Stimulated activated CD4-positive, alpha-beta T cell treated with anti-CD3 and anti-CD28 coated beads, Interleukin-2, amount 100 ng/mL, for 48 hours (primary cell): ENCODE data around the gene ICE2.

Experiments used
- DNase-seq, 2 donors: peaks; one replicate each; pipeline ENCODE4 v3.0.0-alpha.2; 2020

ICE2 gene

DNA sequence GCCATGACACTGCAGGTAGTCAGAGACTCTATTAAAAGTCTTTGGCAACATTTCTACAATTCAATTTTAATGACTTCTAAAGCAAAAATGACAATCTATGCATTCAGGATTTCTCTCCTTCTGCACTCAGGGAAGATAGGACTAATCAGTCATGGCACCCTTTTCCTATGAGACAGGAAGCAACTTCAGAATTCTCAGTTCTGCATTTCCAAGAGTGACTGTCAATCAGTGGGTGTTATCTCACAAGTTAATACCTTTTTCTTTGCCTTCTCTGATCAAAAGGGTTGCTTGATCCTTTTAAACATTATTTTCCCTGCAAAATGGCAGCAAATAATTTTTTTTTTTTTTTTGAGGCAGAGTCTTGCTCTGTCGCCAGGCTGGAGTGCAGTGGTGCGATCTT lies 7.8 kb upstream of the ICE2 start:
- DNase-seq: no peak

DNA sequence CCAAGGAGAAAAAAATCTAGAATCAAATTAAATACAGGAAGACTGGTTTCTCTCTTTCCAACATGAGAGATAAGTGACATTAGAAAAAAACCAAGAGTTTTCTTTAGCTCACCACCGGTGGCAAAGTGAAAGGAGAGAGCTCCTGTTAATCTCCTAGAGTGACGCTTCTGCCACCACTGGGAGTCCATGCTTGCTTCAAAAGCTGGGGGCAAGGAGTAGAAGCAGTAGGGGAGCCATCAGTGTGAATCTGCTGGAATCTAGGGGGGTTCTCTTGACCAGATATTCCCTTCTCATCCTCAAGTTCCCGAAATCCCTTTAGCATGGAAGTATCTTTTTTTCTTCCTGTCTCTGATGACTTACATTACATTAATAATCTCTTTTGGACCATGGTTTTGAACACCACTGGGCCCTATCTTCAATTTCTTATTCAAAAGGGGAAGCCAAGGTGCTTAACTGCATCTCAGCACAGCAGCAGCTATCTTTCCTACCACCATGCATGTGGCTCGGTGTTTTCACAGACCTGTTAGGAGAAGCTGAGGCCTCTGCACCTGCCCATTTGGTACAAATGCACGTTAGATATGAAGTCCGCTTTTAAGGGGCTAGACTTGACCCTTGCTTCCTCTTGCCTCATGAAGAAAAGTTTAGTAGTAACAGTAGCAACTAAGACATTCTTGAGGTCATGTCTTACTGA lies 6.6 kb upstream of the ICE2 start:
- no peak for DNase-seq

DNA sequence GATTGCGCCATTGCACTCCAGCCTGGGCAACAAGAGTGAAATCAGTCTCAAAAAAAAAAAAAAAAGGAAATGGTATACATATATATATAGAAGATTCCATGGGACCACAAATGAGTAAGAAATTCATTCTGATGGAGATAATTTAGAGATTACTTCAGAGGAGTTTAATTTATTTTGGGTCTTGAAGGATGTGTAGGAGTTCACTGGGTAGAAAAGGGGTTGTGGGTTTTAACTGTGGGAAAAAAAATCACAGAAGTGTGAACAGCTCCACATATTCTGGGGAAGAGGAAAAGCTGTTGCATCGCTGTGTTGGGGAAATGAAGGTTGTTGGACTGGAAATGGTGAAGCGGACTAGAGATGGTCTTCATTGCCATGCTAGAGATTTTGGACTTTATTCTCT lies 4.1 kb upstream of the ICE2 start:
- no peak for DNase-seq

DNA sequence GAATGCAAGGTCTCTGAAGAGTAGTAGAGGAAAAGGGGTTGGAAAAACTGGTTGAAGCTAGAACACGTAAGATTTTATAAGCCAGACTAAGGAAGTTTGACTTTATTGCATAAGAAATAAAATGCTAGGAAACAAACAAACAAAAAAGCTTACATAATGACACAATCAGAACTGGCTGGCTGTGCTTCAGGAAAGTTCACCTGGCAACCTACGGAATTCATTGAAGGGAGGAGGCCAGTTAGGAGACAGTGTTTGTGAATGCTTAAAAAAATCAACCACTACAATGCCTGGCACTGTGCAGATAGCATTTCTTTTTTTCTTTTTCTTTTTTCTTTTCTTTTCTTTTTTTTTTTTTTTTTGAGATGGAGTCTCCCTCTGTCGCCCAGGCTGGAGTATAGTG lies 1.9 kb upstream of the ICE2 start:
- no peak for DNase-seq

DNA sequence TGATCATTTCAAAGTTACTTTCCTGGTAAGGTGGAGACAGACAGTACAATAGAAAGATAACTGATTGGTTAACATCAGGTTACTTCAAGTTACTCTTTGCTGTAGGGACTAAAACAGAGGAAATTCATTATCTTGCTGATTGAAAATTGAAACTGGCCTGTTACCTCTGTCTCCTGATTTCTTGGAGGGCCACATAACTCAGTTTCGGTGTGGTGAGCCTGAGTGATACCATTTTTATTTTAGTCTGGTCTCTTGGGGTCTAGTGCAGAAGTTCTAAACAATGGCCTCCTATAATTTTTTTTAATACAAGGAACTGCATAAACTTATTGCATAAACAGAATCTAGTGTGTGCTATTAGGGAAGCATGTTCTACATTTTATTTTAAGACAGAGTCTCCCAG lies 1.2 kb upstream of the ICE2 start:
- DNase-seq: no peak

DNA sequence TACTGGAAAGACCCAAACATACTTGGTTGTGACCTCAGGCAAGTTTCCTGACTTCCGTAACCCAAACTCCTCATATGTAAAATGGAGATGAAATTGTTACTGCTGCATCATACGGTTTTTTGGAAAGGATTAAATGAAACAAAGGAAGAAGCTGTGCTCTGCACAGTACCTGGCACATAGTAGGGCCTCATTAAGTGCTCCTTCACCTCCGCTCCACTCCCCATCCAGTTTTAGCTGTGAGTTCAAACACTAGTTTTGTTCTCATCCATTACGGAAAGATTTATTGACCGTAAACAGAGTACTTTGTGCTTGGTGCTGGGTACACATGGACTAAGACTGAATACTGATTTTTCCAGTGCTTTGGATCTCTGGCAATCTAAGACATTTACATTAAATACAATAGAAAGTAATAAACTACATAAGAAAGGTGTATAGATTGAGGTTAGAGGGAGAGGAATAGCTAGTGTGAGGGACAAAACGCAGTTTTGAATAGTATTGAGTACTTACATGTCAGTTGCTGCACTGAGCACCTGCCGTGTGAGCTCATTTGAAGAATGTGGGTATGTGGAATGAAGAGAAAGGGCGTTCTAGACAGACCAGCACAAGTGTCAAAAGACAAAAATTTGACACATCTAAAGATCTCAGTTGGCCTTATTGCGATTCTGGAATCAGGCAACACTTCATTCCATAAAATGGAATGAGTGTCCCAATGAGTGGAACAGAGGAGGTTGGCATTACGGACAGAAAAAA lies 594 bp upstream of the ICE2 start:
- DNase-seq: peak in 1 of 2 donors; percentile 7

DNA sequence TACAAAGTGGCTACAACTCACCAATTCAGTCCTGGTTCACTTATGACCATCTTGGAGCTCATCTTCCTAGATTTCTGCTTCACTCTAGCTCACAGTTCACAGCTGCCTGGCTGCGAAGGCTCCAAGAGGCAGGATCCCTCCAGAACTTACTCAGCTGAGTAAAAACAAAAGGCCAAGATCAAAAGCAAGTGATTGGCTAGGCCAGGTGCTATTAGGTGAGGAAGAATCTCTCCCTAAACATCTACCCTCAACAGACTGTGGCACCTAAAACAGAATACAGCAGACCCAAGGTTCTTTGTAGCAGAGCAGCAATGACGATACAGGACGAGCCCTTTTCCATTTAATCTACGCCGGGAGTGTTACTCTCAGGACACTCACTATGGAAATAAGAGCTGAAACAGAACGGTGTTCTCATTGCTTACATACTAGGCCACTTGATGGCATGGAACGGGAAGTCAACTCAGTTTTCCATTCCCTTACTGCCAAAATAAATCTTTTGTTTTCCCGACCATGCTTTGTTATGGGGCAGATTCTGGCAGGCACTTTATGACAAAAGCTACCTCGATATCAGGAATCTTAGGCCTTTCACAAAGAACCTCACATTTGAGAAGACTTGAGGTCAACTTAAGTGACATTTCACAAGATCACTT lies 901 bp downstream of the ICE2 start:
- DNase-seq: peak in 1 of 2 donors; percentile 10

DNA sequence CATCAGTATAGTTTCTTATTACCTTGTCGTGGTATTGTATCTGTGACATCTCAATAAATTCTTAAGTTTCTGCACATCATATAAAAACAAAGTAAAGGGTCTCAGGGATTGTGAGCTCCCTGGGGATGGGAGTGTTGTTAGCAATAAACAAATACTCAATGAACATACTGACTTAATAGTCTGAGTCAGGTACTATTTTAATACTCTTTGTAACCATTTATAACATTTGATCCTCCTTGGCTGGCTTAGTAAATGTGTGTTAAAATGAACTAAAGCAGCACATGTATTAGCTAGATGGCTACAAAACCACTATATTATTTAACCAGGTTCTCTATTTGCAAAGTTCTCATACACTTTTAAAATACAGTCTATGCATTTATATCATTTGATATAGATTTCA lies 1.8 kb downstream of the ICE2 start:
- DNase-seq: no peak

DNA sequence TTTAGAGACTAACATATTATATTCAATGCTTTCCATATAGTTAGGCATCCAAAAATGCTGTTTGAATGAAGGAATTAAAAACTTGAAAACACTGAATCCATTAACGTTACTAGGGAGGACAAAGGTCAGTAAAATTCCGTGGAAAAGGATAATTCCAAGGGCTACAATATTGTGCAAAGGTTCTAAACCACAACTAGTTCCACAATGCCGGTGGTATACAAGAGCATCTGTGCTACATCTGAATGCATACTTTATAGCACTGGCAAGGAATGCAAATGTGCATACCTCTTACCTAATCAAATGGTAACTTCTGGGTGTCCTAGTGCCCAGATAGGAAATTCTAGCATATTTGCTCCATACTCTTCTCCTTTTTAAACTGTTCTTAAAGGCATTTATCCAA lies 2.2 kb downstream of the ICE2 start:
- no peak for DNase-seq

DNA sequence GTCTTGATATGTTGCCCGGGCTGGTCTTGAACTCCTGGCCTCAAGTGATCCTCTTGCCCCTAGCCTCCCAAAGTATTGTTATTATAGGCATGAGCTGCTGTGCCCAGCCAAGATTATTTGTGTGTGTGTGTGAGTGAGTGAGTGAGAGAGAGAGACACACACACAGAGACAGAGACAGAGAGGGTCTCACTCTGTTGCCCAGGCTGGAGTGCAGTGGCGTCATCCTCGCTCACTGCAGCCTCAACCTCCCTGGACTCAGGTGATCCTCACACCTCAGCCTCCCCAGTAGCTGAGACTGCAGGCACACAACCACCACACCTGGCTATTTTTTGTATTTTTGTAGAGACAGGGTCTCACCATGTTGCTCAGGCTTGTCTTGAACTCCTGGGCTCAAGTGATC lies 5.8 kb downstream of the ICE2 start:
- no peak for DNase-seq

DNA sequence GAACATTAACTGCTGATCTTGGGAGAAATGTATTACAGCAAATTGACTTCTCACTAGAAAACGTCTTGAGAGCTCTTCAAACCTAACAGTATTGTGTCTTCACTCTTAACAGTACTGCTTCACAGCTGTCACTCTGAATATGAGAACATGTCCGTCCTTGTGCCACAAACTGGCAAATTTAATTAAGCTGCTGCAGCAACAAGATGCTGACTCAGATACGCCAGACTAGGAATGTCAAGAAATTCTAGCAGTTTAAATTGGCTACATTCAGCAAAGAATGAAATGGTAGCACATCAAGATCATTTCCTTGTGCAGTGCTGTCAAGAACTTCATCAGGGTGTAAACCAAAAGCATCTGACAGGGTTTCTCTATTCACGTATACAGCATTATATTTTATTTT lies 7.6 kb downstream of the ICE2 start:
- no peak for DNase-seq

DNA sequence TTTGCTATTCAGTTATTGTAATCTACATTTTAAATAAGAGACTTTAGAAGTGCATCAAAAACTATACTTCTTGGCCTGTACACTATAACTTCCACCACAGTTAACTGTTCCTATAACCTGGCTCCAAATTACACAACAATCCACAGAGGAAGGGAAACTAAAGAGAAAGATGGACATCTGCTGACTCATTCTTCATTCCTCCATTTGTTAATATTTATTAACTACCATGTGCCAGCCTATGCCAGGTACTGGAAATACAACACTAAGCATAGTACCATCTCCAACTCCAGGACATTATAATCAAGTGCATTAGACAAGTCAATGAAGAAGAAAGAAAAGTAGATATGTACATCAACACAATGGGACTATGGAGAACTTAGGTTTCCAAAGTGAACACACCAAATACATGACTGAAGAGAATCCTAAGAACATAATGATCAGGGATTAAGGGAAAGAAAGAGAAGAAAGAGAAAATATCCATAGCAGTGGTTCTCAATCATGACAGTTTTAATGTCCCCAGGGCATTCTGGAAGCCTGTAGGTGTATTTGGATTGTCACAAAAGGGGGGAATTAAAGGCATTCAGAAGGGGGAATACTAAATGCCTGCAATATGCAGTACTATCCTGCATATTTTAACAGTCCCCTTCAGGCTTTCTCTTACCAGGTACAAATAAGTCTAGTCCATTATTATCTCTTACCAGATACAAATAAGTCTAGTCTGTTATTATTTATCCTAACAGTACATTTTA lies 8.9 kb downstream of the ICE2 start:
- DNase-seq: no peak

DNA sequence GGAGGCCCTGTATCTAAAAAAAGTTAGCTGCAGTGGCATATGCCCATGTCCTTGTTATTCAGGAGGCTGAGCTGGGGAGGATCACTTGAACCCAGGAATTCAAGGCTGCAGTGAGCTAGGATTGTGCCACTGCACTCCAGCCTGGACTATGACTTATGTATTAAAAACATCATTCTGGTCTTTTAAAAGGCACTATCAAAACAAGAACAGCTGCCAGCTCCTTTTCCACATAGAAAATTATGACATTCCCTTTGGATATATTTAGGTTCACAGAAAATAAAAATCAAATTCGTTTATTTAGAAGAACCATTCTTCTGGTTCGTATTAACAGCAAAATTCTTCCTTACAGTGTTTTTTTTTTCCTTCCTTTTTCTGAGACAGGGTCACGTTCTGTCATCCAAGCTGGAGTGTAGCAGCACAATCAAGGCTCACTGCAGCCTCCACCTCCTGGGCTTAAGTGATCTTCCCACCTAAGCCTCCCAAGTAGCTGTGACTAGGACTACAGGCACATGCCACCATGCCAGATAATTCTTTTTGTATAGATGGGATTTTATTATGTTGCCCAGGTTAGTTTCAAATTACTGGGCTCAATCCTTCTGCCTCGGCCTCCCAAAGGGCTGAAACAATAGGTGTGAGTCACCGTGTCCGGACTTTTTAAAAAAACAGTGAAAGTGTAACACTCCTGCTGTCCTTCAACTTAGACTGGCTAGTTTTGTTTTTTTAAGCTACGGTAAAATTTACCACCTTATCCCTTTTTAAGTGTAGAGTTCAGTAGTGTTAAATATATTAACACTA lies 13.9 kb downstream of the ICE2 start:
- DNase-seq: no peak

DNA sequence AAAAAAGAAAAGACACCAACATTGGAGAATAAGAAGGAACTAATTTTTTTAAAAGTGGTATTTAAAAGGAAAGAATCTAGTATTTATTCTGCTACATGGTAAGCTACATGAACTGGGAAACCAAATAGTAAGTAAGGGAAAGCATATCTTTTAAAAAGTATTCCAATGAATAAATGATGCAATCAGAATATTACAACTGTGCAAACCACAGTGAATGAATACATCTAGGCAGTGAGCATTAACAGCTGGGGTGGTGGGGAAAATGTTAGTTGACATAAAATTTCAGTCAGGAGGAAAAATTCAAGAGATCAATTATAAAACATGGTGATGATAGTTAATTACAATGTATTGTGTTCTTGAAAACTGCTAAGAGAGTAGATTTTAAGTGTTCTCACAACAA lies 16.9 kb downstream of the ICE2 start:
- no peak for DNase-seq

DNA sequence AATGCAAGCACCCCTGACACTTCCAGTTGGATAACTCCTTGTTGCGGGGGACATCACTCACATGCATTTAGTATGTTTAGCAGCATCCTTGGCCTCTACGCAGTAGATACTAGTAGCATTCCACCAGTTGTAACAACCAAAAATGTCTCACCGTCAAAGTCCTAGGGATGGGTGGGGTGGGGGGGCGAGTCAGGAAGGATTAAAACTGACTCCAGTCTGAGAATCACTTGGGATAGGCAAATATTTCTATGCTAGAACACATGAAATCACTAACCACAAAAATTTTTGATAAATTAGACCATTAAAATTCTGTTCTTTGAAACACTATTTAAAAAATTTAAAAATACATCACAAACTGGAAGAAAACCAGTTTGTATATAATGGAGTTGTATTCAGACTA lies 18.0 kb downstream of the ICE2 start:
- DNase-seq: no peak

DNA sequence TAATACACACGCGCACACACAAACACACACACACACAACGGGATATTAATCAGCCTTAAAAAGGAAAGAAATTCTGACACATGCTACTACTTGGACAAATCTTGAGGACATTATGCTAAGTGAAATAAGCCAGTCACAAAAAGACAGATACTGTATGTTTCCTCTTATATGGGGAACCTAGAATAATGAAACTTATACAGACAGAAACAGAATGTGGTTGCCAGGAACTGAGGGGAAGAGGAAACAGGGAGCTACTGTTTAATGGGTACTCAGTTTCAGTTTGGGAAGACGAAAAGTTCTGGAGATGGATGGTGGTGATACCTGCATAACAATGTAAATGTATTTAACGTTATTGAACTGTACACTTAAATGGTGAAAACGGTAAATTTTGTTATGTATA lies 20.2 kb downstream of the ICE2 start:
- no peak for DNase-seq

DNA sequence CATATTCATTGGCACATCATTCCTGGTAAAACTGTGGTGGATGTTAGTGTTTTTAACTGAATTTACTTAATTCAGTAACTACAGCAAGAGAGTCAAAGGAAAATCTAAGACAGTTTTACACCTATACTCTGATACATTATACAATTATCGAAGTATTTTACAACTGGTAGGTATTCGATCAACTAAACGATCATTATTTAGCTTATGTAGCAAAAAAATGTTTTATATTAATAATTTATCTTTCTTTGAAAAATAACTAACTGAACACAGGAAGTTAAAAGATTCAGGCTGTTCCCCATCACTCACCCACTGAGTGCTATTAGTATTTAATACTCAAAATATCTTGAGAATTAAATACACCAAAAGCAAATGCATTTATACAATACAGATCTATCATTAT lies 21.0 kb downstream of the ICE2 start:
- DNase-seq: no peak

DNA sequence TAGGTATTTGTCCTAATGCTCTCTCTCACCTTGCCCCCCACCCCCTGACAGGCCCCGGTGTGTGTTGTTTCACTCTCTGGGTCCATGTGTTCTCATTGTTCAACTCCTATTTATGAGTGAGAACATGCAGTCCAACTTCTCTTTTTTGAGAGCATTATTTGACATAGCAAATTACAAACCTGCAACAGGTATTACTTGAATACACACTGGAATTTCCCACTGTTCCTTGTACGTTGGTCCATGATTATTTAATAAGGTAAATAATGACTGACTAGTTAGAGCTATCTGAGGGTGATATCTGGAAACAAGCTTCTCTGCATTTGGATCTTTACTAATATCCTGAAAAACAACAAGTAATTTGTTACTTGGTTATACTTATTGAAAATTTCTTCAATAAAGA lies 24.1 kb downstream of the ICE2 start:
- DNase-seq: no peak

DNA sequence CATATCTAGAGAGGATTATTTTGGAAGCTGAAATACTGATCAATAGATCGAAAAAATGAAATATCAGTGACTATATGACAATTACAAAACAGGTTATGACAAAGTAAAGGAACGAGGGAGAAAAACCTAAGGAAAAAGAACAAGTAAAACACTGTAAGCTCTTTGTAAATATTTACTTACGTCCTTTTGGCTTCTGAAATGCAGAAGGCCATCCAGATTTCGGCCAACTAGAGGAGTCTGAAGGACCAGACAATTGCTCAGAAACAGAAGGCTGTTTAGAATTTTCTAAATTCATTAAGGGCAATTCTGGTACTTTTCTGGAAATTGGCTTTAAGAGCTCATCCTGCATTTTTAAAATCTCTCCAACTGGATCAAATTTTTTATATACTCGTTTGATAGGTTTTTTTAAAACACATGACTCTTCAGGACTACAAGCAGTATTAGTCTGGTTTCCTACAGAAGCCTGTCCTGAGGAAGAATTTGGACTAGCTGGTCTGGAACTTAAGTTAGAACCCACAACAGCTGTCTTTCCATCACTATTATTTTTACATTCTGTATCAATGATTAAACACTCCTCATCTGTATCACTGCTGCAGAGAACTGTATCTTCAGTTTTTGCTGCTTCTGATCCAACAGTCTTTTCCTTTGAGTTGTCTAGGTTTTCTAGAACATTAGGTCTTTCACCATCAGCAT lies 30.1 kb downstream of the ICE2 start:
- no peak for DNase-seq

DNA sequence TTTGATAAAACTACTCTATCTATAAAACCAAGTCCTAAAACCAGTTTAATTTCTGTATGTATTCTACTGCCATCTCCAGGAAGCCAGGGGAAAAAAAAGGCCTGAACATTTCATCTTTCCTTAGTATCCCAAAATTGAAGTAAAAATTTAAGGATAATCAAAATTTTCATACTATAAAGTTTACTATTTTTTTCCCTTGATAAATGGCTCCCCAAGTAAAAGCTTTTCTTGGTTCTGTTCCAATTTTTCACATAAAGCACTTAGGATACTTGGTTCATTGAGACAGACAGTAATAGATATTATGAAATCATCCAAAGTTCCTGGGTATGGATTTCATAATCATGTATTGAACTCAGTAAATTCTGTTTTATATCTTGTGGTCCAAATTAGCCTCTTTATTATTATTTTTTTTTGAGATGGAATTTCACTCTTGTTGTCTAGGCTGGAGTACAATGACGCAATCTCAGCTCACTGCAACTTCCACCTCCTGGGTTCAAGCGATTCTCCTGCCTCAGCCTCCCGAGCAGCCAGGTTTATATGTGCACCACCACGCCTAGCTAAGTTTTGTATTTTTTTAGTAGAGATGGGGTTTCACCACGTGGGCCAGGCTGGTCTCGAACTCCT lies 34.5 kb downstream of the ICE2 start:
- no peak for DNase-seq

DNA sequence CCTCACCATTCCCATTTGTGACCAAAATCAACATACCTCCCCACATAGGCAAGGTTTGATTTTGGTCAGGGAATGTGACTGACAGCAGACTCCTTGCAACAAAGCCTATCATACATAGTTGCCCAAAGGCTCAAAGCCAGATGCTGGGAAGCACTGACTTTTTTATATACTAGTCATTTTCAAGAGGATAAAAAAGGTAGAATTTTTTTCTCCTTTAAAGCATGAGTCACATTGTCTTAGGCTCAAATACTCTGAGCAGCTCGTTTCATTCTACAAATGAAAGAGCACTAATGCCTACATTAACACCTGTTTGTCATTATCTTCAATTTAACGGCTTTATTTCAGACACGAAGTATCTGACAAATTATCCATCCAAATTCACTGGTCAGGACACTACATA lies 36.2 kb downstream of the ICE2 start:
- DNase-seq: no peak
